M059J (cell line): ENCODE data around the gene RAC2. TPM values are rescaled to one million over a fixed set of nuclear protein-coding genes. Genes with fewer than 3 reads are reported as not detected.
A peak's percentile ranks its signal among the peaks of the same experiment; 100 is the strongest.

Experiments
- DNase-seq: peaks from one replicate; pipeline ENCODE4 v3.0.0-alpha.2; 2012; ENCODE audit warnings: low read depth
- total RNA-seq: library from RNA; depleted of rRNA; stranded (reverse); fragments of >200 nt; shearing (Covaris generic); gene quantifications from 2 replicates; pipeline ENCODE4 v1.2.3, GENCODE V29; 2014

Gene RAC2
- total RNA-seq, 1 experiment from 2014 or later: 3.7 TPM

DNA sequence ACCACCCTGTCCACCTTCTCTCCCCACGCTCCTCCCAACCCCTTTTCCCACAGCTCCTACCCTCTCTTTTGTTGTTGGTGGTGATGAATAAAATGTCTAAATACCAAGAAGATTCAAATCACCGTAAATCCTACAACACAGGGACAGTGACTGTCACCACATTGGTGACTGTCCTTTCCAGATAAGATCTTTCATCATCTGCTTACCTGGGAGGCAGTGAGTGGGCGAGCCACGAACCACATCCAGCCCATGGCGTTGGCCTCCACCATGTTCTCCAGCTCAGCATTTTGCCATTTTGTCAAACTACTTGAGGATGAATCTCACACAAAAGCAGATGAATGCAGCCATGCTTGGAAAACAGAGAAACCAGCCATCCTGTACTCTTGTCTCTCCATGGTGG is 31.6 kb upstream of the RAC2 start:
- no peak for DNase-seq

DNA sequence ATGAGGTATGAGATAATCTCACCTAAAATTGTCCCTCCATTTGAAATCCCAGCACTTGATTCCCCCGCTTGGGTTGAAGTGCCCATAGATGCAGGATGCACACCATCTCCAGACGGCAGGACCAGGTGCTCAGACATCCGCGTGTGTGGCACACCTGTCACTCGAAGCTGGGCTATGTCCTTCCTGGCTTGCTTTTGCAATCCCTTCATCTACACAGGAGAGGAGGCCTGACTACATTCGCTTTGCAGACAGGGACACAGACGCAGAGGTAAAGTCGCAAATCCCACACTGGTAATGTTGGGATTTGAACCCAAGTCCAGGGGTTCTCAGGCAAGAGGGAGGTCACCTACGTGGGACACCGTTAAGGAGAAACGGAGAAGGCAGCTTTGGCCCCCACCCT is 31.1 kb upstream of the RAC2 start:
- no peak for DNase-seq

DNA sequence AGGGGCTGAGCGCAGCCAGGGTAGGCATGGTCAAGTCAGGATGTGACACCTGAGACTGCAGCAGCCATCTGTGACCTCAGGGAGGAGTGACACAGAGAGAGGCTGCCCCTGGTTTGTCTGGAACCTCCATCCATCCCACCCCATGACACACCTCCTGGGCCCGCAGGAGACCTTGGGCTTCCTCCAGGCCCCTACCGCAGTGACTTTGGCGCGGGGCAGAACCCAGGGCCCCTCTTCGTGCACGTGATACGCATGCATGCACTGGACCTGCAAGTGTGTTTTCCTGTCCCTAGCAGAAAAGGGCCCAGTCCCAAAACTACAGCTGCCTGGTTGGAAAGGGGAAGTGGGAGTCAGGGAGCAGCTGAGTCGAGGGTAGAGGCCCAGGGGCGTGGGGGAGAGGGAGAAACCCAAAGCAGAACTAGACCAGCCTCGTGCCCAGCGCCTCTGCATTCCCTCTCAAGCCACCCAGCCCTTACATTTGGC is 30.4 kb upstream of the RAC2 start:
- DNase-seq: no peak

DNA sequence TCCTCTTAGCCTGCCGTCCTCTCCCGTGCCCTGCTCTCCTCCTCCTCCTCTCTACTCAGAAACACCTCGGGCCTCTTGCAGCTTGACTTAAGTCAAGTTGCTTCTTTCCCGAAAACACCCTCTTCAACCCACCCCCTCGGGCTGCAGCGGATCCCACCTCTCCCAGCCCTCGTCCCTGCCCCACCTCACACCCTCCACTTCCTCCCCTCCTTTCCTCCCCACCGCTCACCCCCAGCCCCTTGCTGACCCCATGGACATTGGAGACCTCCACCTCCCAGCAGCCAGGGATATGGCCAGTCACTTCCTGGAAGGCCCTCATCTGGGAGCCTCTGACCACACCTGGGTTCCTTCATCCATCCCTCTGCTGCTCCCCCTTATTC is 29.8 kb upstream of the RAC2 start:
- no peak for DNase-seq

DNA sequence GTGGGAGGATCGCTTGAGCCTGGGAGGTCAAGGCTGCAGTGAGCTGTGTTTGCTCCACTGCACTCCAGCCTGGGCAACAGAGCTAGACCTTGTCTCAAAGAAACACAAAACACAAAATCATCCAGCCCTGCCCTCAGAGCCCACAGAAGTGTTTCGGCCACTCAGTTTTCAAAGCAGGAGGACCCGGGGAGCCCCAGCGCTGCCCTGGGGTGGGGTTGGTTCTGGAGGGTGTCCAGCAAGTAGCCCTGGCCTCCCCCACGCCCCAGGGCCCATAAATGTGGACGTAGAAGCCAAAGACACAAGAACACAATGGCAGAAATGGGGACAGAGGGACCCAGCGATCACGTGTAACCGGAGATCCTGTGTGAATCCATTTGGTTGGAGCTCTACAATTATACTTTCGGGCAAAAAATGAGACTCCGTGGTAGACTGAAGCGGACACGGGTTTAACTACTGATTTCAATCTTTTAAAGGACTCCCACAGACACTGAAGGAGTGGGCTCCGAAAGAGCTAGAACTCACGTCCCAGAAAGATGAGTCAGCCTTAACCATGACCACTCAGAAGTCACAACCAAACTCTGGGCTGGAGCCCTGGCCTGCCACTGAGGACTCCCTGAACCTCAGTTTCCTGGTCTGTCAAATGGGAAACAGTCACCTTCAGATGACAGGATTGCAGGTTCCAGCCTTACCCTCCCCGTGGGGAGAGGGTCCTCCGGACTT is 29.2 kb upstream of the RAC2 start:
- DNase-seq: peak; percentile 86

DNA sequence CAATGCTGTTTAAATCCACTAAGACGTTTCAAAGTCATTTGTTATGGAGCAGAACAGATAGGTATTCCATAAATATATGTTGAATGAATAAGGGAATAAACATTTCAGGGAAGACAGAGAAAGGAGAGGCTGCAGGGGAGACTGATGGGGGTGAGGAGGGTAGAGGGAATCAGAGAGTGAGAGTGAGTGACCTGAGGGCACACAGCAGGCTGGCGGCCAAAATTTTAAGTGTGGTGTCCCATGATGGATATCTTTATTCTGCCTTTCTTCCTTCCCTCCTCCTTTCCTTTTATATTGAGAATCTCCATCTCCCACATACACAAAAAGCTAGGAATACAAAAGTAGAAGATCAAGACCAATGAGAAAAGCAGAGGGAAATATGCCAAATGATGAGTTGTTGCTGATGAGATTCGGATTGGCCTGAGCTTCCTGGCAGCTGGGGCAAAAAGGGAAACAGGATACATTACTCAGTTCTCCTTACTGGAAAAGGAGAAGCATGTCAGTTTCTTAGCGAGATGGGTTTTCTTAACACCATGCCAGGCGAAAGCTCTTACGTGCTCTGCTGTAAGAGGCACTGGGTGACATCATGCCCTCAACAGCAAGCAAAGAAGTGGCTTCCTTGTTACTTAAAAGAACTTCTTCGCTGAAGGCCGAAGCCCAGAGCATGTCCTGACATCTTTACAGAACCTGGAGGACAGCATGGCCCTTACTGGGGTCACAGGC is 27.0 kb upstream of the RAC2 start:
- DNase-seq: peak; percentile 29

DNA sequence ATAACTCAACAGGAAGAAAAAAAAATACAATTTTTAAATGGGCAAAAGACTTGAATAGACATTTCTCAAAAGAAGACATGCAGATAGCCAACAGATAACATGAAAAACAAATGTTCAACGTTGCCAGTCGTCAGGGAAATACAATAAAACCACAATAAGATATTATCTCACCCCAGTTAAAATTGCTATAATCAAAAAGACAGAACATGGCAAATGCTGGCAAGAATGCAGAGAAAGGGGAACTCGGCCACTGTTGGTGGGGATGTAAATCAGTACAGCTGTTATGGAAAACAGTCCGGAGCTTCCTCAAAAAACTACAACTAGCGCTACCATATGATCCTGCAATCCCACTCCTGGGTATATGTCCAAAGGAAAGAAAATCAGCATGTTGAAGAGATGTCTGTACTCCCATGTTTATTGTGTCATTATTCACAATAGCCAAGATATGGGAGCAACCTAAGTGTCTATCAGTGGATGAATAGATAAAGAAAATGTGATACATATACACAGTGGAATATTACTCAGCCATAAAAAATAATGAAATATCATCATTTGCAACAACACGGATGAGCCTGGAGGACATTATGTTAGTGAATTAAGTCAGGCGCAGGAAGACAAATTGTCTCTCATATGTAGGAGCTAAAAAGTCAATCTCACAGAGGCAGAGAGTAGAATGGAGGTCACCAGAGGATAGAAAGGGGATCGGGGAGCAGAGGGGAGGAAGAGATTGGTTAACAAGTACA is 26.0 kb upstream of the RAC2 start:
- DNase-seq: peak; percentile 34

DNA sequence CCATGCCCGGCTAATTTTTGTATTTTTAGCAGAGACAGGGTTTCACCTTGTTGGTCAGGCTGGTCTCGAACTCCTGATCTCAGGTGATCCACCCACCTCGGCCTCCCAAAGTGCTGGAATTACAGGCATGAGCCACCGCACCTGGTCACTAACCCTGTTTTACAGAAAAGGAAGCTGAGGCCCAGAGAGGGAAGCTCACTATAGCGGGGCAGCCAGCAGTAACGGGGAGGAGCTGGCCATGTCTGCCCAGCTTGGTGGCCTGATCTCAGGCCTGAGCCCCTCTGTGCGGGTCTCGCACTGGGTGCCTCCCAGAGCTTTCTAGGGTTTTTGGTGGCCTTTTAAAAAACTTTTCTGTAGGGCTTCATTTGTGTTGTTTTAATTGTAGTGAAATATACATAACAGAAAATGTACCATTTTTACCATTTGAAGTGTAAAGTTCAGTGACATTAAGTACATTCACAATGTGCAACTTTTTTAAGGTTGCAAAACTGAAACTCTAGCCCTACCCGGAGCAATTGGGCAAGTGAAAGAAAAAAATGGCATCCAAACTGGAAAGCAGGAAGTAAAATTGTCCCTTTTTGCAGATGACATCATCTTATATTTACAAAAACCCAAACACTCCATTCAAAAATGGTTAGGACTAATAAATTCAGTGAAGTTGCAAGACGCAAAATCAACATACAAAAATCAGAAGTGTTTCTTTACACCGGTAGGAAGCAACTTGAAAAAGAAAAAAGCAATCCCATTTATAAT is 23.8 kb upstream of the RAC2 start:
- DNase-seq: no peak

DNA sequence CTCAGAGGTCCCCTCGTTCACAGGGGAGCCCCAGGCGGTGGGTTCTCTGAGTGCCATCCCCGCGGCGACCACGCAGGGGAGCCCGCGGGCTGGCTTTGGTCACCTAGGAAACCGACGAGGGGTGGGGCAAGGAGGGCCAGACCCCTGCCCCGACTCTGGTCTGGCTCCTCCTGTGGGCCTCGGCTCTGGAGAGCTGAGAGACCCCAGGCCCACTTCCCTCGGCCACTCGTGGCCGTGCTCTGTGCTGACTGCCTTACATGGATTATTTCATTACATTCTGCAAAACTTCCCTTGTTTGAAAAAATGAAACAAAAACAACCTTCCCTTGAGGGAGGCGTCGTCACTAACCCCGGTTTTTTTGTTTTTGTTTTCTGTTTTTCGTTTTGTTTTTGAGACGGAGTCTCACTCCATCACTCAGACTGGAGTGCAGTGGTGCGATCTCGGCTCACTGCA is 23.1 kb upstream of the RAC2 start:
- DNase-seq: peak; percentile 31

DNA sequence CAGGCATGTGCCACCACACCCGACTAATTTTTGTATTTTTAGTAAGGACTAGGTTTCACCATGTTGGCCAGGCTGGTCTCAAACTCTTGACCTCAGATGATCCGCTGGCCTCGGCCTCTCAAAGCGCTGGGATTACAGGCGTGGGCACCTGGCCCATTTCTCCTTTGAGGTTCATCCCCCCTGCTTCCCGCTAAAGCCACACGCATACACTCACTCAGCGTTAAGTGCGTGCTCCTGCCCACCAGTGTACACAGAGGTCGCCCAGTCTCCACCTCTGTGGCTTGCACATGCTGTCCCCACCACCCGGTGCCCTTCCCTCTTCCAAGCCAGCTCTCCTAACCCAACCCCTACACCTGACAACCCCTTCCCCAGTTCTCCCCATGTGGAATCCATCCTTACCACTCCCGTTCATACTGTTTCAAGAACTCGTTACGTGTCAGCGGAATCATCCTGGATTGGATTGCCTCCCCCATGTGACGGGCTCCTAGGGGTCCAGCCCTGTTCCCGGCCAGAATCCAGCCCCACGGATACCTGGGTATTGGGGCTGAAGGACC is 22.6 kb upstream of the RAC2 start:
- DNase-seq: no peak

DNA sequence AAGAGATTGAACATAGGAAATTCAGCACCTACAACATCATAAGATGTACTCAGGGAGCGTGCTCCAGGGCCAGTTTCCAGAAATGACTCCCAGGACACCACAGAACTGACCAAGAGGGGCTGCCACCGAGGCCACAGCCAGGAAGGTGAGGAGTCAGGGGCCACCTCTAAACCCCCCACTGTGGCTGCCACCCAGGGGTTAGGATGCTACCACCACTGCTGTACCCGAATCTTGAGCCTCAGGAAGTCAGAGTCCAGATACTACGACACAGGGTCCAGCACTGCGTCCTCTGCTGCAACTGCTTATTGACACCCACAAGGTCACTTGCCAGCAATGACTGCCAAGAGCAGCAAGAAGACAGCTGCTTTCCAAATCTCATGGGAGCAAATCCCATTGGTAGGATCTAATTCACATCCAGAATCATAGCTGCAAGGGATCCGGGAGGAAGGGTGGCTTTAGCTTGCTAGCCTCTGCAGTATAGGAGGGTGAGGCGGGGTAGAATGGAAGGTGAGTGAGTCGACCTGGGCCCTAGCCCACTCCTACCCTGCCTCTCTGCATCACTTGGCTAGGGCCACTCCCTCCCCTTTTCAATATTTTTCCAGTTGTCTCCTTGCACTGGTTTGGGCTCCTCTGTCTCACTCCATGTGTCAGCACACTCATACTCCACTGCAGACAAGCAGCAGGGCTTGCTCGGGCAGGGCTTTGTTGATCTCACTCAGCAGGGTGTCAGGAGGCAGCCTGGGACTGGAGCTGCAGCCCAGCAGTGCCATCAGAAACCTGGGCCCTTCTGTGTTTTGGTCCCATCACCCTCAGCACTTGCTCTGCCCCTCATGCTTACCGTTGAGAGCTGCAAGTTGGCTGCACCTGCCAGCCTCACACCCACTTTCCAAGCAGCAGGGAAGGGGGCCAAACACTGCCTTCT is 20.2 kb upstream of the RAC2 start:
- no peak for DNase-seq

DNA sequence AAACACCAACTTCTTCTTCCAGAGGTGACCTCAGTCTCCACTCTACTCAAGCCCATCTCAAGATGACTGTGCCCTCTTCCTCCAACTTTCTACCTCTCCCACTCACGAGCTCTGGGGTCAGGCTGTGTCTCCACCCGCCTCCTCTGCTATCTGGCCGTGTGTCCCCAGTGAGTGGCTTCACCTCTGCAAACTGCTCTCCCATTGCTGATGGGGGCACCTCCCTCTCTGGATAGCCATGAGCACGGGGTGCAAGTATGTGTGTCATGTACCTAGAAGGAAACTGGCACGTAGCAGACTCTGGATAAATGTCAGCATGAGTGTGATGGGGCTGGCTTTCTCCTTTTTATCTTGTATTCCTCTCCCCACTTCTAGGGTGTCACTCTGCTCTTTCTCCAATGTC is 18.3 kb upstream of the RAC2 start:
- DNase-seq: no peak

DNA sequence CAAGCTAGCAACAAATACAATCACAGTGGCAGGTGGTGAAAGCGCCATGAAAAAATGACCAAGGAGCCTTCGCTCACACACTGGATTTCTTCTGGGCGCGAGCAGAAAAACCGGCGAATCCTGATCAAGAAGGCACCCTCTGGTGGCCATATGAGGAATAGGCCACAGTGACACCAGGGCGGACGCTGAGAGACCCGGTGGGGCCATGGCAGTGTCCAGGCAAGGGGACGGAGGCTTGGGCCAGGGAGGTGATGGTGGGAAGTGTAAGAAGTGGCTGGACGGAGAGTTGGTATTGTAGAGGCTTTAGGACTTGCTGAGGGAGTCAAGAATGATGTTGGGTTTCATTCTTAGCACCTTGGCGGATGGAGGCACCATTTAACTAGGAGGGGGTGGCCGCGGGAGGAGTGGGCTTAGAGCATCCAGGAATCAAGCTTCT is 16.9 kb upstream of the RAC2 start:
- peak; percentile 48 for DNase-seq

DNA sequence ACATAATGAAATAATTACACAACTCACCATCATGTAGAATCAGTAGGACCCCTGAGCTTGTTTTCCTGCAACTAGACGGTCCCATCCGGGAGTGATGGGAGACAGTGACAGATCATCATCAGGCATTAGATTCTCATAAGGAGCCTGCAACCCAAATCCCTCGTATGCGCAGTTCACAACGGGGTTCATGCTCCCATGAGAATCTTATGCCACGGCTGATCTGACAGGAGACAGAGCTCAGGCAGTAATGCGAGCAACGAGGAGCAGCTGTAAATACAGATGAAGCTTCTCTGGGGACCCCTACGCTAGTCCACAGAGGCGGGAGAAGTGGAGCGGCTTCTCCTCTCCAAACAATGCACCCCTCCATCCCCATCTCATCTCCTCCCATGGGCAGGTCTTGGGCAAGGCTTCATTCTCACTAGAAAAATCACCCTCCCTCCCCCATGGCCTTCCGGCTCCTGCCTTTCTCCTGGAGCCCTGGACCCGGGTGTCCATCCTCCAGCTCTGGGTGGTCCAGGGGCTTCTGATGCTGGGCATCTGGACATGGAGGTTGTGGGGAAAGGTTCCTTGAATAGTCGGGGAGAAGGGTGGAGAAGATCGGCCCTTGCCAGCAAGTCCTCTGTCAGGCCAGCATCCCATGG is 16.2 kb upstream of the RAC2 start:
- no peak for DNase-seq

DNA sequence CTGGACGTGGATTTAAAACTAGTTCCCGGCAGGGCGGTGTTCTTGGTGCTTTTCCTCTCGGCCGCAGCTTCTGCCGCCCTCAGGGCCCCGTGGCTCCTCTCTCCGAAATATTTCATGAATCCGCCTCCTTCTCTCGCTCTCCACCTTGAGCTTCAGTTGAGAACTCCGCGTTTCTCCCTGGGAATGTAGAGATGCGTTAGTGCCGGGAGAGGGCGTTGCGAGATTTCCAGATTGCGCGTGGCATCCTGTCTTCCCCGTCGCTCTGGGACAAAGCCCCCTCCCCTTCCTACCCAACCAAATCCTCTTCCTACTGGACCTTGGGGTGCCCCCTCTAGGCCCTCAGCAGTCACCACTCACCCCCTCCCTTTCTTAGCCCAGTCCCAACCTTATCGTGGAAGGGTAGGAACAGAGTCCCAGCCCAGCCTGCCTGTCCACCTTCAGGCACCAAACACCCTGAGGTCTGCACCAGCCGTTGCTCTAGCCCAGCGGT is 15.5 kb upstream of the RAC2 start:
- DNase-seq: no peak

DNA sequence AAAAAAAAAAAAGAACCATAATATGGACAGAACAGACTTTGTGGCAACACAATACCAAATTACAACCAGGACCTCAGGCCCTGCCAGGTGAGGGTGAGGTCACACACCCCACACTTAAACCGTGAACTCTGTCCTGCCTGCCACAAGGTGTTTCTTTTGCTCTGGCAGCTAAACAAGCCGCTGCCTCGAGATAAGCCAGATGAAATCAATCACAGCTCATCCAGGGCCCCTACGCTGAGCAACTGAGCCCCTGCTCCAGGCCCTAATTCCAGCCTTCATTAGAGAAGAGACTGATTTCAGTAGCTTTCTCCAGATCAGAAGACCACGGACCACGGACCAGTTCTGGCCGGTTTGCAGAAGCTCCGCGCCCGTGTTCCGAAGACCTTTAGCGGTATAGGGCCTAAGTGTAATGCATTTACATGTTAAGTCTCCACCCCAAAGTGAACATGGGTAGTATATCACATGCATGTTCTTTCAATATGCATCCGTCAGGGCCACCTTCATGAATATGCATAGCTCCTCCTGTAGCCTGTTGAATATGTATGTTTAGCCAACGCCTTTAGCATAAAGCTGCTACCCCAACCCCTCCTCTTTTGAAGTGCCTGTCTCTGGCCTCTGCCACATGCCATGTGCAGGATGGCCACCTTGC is 14.8 kb upstream of the RAC2 start:
- DNase-seq: no peak

DNA sequence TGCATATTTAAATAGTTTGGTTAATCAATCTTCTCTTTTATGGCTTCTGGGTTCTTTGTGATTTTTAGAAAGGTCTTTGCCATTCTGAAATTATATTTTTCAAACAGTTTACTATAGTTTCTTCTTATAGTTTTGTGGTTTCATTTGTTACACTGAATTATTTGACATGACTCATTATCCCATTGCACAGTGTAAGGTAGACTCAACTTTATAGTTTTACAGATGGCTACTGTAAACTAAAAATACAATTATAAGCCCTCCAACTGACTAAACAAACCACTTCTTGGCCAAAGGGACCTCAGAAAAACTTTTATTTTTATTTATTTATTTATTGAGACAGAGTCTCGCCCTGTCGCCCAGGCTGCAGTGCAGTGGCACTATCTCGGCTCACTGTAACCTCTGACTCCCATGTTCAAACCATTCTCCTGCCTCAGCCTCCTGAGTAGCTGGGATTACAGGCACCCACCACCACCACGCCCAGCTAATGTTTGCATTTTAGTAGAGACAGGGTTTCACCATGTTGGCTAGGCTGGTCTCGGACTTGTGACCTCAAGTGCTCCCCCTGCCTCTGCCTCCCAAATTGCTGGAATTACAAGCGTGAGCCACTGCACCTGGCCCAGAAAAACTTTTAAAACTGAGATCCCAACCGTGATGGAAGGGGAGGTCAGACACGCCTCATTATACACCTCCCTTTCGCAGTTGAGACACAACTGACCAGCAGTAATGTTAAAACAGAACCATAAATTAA is 14.1 kb upstream of the RAC2 start:
- no peak for DNase-seq

DNA sequence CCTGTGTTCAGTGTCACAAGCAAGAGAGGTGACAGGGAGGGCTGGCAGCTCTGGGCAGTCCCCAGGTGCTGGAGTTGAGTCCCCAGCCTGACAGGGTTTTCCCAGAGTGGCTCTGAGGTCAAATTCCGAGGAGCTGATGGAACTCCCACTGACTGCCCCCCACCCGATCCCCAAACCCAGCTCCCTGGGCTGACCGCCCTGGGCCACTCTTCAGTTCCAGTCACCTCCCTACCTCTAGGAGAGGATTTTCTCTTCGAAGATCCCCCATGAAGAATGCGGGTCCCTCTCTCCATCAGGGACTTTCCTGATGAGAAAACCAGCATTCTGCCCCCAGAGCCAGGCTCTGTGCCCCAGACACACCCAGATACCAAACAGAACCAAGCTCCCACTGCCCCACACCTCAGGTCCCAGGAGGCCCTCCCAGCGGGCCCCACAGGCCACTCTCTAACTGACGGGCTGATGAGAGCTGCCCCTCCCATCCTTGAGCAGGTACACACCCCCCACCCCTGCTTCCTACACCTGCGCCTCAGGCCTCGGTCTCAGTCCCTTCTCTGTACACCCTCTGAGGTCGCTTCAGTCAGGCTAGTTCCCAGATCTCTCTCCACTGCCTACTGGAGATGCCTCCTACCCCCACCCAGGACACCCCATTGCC is 12.1 kb upstream of the RAC2 start:
- no peak for DNase-seq
